ENCODE results near the gene DPCD. TPM values are rescaled to one million over a fixed set of nuclear protein-coding genes. Genes with fewer than 3 reads are reported as not detected.
"Not testable (repeated sequence)": the region's sequence is repeated elsewhere in the genome, so short reads cannot be mapped to it uniquely, and the experiment has no call there.

DPCD gene
- total RNA-seq, 1 donor from 2014 or later = 12.1 TPM

GRCh38 chr10:101618871-101619270 lies 30.8 kb downstream of the DPCD start:
- DNase-seq (ENCODE audit: low read depth in 2 of 2) = no peak

GRCh38 chr10:101619983-101620382 lies 31.9 kb downstream of the DPCD start:
- no peak for DNase-seq (ENCODE audit: low read depth in 2 of 2)

- no peak for DNase-seq (ENCODE audit: low read depth in 2 of 2)
Observed at GRCh38 chr10:101623528-101623927, 35.4 kb downstream of the DPCD start.

GRCh38 chr10:101624526-101625102 lies 36.5 kb downstream of the DPCD start:
- no peak for DNase-seq (ENCODE audit: low read depth in 2 of 2)

GRCh38 chr10:101625821-101626412 lies 37.8 kb downstream of the DPCD start:
- DNase-seq (ENCODE audit: low read depth in 2 of 2) = no peak

GRCh38 chr10:101629837-101630632 lies 41.9 kb downstream of the DPCD start:
- DNase-seq (ENCODE audit: low read depth in 2 of 2) = no peak

GRCh38 chr10:101630633-101630920 lies 42.5 kb downstream of the DPCD start:
- DNase-seq (ENCODE audit: low read depth in 2 of 2) = no peak

- no peak for DNase-seq (ENCODE audit: low read depth in 2 of 2)
Observed at GRCh38 chr10:101631821-101632475, 43.8 kb downstream of the DPCD start.

GRCh38 chr10:101633510-101633909 lies 45.4 kb downstream of the DPCD start:
- DNase-seq (ENCODE audit: low read depth in 2 of 2) = not testable (repeated sequence)

- no peak for DNase-seq (ENCODE audit: low read depth in 2 of 2)
Observed at GRCh38 chr10:101639141-101639900, 51.2 kb downstream of the DPCD start.

GRCh38 chr10:101643546-101643945 lies 55.4 kb downstream of the DPCD start:
- no peak for DNase-seq (ENCODE audit: low read depth in 2 of 2)

GRCh38 chr10:101644002-101644401 lies 55.9 kb downstream of the DPCD start:
- no peak for DNase-seq (ENCODE audit: low read depth in 2 of 2)

- DNase-seq (ENCODE audit: low read depth in 2 of 2) = no peak
Observed at GRCh38 chr10:101645659-101646058, 57.5 kb downstream of the DPCD start.

GRCh38 chr10:101646364-101646763 lies 58.2 kb downstream of the DPCD start:
- no peak for DNase-seq (ENCODE audit: low read depth in 2 of 2)

GRCh38 chr10:101647255-101647654 lies 59.1 kb downstream of the DPCD start:
- no peak for DNase-seq (ENCODE audit: low read depth in 2 of 2)

GRCh38 chr10:101649525-101650085 lies 61.5 kb downstream of the DPCD start:
- no peak for DNase-seq (ENCODE audit: low read depth in 2 of 2)

- no peak for DNase-seq (ENCODE audit: low read depth in 2 of 2)
Observed at GRCh38 chr10:101650863-101651262, 62.7 kb downstream of the DPCD start.

GRCh38 chr10:101651336-101651735 lies 63.2 kb downstream of the DPCD start:
- DNase-seq (ENCODE audit: low read depth in 2 of 2) = no peak

- no peak for DNase-seq (ENCODE audit: low read depth in 2 of 2)
Observed at GRCh38 chr10:101653536-101653935, 65.4 kb downstream of the DPCD start.

- DNase-seq (ENCODE audit: low read depth in 2 of 2) = no peak
Observed at GRCh38 chr10:101655570-101655969, 67.4 kb downstream of the DPCD start.

GRCh38 chr10:101656890-101657289 lies 68.8 kb downstream of the DPCD start:
- no peak for DNase-seq (ENCODE audit: low read depth in 2 of 2)

Measured in lung microvascular endothelial cell (primary cell).